ENCODE data around the gene NAA25.

GRCh38 chr12:112108202-112109079, at the start of gene NAA25:
- no peak for TF ChIP-seq POLR2A (IDR thresholded peaks at IDR 0.05)
- TF ChIP-seq, protein P1, sequence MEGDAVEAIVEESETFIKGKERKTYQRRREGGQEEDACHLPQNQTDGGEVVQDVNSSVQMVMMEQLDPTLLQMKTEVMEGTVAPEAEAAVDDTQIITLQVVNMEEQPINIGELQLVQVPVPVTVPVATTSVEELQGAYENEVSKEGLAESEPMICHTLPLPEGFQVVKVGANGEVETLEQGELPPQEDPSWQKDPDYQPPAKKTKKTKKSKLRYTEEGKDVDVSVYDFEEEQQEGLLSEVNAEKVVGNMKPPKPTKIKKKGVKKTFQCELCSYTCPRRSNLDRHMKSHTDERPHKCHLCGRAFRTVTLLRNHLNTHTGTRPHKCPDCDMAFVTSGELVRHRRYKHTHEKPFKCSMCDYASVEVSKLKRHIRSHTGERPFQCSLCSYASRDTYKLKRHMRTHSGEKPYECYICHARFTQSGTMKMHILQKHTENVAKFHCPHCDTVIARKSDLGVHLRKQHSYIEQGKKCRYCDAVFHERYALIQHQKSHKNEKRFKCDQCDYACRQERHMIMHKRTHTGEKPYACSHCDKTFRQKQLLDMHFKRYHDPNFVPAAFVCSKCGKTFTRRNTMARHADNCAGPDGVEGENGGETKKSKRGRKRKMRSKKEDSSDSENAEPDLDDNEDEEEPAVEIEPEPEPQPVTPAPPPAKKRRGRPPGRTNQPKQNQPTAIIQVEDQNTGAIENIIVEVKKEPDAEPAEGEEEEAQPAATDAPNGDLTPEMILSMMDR (IDR thresholded peaks at IDR 0.05): no peak
- TF ChIP-seq POLR2AphosphoS5 (IDR thresholded peaks at IDR 0.05): peak; percentile 38 to 70 (median 59)
